BLaER1 treated with 17β-estradiol and CSF1 and Interleukin-3, amounts not matched to agents 10 nM and 100 nM (cell line): ENCODE results near the gene BTBD17.

Experiments used
- H3K27ac ChIP-seq, 11 experiments: shearing (Covaris generic); formaldehyde crosslinking; 2 replicates each; pipeline ENCODE4 v1.8.1; 2022
- H3K27me3 ChIP-seq, 11 experiments: shearing (Covaris generic); formaldehyde crosslinking; 2 replicates each; pipeline ENCODE4 v1.8.1; 2022
- H3K36me3 ChIP-seq, 11 experiments: shearing (Covaris generic); formaldehyde crosslinking; 2 replicates each; pipeline ENCODE4 v1.8.1; 2022
- H3K4me1 ChIP-seq, 10 experiments: shearing (Covaris generic); formaldehyde crosslinking; 2 replicates each; pipeline ENCODE4 v1.8.1; 2022
- H3K4me2 ChIP-seq, 11 experiments: shearing (Covaris generic); formaldehyde crosslinking; 2 replicates each; pipeline ENCODE4 v1.8.1; 2022
- H3K4me3 ChIP-seq, 10 experiments: shearing (Covaris generic); formaldehyde crosslinking; 2 replicates each; pipeline ENCODE4 v1.8.1; 2022
- H3K9ac ChIP-seq, 11 experiments: shearing (Covaris generic); formaldehyde crosslinking; 2 replicates each; pipeline ENCODE4 v1.8.1; 2022
- H3K9me3 ChIP-seq, 11 experiments: shearing (Covaris generic); formaldehyde crosslinking; replicated peaks in 1 of 11; 2 replicates each; pipeline ENCODE4 v1.8.1; 2022
- H4K20me1 ChIP-seq, 11 experiments: shearing (Covaris generic); formaldehyde crosslinking; 2 replicates each; pipeline ENCODE4 v1.8.1; 2022
- Cebpa-rat ChIP-seq, 11 experiments: shearing (Covaris generic); IDR thresholded peaks; 2 replicates each; pipeline ENCODE4 v1.8.1; 2022

BTBD17 gene

DNA sequence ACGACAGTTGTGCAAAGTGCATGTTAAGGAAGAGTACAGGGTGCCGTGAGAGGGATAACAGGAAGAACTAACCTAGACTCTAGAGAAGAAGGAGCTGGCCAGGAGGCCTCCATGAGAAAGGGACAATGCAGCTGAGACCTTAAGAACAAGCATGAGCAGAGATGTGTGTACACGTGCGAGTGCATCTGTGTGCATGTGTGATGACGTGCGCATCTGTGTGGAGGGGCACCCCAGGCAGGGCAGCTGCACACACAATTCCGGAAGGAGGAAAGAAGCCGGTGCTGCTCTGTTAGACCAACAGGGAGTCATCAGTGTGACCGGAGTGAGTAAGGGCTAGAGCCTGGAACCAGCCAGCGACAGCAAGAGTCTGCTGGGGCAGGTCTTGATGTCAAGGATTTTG is 43.3 kb downstream of the BTBD17 start:
- Histone ChIP-seq H3K4me2 (no peak overlapping the region), H3K36me3 (no peaks in the 10 kb centered on the region), H3K9ac (no peak overlapping the region), H3K27ac (no peak overlapping the region), H3K9me3 (peaks cover 0 to 4% (median 0%) of the 10 kb centered on the region in 11 experiments; a peak in 6 of 22 replicates), H3K4me1 (peaks cover 0 to 22% (median 10%) of the 10 kb centered on the region in 10 experiments; a peak in 15 of 20 replicates), H3K4me3 (no peak overlapping the region), H3K27me3 (no peaks in the 10 kb centered on the region), H4K20me1 (no peaks in the 10 kb centered on the region; a peak in 1 of 22 replicates)
- TF ChIP-seq Cebpa-rat (IDR thresholded peaks at IDR 0.05): no peak

DNA sequence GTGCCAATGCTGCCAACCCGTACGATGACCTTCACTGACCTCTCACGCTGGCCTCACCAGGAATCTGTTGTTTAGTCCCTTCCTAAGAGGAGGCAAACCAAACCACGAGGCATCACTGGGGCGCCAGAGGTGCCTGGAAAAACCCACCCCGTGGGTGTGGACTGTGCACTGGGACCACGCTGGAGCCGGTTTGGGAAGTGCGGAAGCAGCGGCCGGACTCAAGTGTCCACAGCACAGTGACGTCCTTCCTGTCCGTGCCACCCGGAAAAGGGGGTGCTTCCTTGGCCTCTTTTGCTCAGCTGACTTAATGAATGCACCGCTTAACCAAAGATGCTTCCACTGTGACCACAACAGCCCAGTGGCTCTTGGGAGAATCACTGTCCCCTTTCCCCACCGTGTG is 44.6 kb downstream of the BTBD17 start:
- Histone ChIP-seq H3K27me3 (no peaks in the 10 kb centered on the region), H3K36me3 (peaks cover 0 to 7% (median 0%) of the 10 kb centered on the region in 11 experiments; a peak in 1 of 22 replicates), H3K9ac (no peak overlapping the region), H3K4me1 (peaks cover 0 to 25% (median 14%) of the 10 kb centered on the region in 10 experiments; a peak in 15 of 20 replicates), H3K9me3 (peaks cover 6 to 17% (median 12%) of the 10 kb centered on the region in 11 experiments; a peak in 21 of 22 replicates), H3K27ac (no peak overlapping the region), H3K4me2 (peak overlapping the region in 1 of 11 experiments; percentile 9; a peak in 1 of 22 replicates), H4K20me1 (no peaks in the 10 kb centered on the region; a peak in 1 of 22 replicates), H3K4me3 (no peak overlapping the region)
- TF ChIP-seq Cebpa-rat (IDR thresholded peaks at IDR 0.05): no peak

DNA sequence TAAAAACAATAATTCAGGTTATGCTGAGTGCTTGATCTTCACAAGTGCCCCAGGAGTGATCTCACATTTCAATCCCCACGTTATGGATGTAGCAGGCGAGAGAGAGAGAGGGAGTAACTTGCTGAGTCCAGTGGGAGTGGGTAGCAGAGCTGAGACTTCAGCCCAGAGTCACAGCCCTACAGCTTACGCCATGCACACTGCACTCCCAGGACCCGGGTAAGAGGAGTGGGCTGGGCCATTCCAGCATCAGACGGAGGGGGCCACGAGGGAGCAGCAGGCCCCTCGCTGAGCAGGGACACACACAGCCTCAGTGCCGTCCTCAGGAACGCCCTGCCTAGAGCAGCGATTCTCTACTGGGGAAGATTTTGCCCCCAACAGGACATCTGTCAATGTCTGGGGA is 45.4 kb downstream of the BTBD17 start:
- Histone ChIP-seq H3K4me1 (peaks cover 0 to 25% (median 14%) of the 10 kb centered on the region in 10 experiments; a peak in 15 of 20 replicates), H3K36me3 (peaks cover 0 to 7% (median 0%) of the 10 kb centered on the region in 11 experiments; a peak in 1 of 22 replicates), H3K4me3 (no peak overlapping the region), H3K27ac (no peak overlapping the region), H4K20me1 (no peaks in the 10 kb centered on the region), H3K4me2 (no peak overlapping the region), H3K27me3 (no peaks in the 10 kb centered on the region), H3K9ac (no peak overlapping the region), H3K9me3 (peaks cover 6 to 23% (median 12%) of the 10 kb centered on the region in 11 experiments; a peak in 21 of 22 replicates)
- TF ChIP-seq Cebpa-rat (IDR thresholded peaks at IDR 0.05): no peak

DNA sequence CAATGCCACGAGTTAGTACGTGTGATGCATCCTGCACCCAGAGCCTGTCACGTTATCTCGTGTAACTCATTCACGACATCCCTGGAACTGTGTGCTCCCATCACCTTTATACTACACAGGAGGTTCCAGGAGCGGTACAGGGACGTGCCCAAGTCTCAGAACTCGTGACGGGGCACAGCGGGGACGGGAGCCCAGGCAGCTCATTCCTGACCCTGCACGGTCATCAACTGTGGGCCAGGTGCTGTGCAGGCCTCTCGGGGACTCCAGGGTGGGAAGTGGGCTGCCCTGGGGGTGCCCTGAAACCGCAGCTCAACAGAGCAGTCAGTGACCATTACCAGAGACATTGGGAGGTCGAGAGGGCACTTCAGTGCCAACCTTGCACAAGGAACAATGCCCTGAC is 46.8 kb downstream of the BTBD17 start:
- H3K27me3 ChIP-seq: no peaks in the 10 kb centered on the region

DNA sequence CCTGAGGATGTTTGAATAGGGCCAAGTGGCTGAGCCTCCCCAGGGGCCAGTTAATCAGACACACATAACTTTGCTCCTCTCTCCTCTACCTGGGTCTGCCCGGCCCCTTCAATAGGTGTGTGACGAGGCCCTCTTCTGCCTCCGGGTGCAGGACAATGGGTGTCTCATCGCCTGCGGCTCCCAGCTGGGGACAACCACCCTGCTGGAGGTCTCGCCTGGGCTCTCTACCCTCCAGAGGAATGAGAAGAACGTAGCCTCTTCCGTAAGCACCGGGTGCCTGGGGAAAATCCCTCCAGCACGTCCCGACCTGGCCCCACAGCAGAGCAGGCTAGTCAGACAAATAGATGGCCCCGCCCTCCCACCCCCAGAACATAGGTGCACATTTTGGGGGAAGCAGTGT is 51.8 kb downstream of the BTBD17 start:
- peaks cover 43 to 74% (median 63%) of the 10 kb centered on the region in 10 experiments for H3K4me1 ChIP-seq
- H3K9ac ChIP-seq: peak overlapping the region in 6 of 11 experiments; percentile 9 to 42 (median 34); a peak in 5 of 22 replicates
- no peak for TF ChIP-seq Cebpa-rat (IDR thresholded peaks at IDR 0.05)

More for the DNA sequence above, 46.8 kb downstream of the BTBD17 start:
- Histone ChIP-seq H3K9ac (no peak overlapping the region), H3K4me2 (no peak overlapping the region), H3K4me1 (peaks cover 2 to 33% (median 17%) of the 10 kb centered on the region in 10 experiments; a peak in 19 of 20 replicates), H3K9me3 (peaks cover 6 to 23% (median 12%) of the 10 kb centered on the region in 11 experiments; a peak in 21 of 22 replicates), H3K36me3 (peaks cover 0 to 7% (median 0%) of the 10 kb centered on the region in 11 experiments; a peak in 1 of 22 replicates), H3K4me3 (no peak overlapping the region), H4K20me1 (no peaks in the 10 kb centered on the region), H3K27ac (no peak overlapping the region)
- TF ChIP-seq Cebpa-rat (IDR thresholded peaks at IDR 0.05): no peak

DNA sequence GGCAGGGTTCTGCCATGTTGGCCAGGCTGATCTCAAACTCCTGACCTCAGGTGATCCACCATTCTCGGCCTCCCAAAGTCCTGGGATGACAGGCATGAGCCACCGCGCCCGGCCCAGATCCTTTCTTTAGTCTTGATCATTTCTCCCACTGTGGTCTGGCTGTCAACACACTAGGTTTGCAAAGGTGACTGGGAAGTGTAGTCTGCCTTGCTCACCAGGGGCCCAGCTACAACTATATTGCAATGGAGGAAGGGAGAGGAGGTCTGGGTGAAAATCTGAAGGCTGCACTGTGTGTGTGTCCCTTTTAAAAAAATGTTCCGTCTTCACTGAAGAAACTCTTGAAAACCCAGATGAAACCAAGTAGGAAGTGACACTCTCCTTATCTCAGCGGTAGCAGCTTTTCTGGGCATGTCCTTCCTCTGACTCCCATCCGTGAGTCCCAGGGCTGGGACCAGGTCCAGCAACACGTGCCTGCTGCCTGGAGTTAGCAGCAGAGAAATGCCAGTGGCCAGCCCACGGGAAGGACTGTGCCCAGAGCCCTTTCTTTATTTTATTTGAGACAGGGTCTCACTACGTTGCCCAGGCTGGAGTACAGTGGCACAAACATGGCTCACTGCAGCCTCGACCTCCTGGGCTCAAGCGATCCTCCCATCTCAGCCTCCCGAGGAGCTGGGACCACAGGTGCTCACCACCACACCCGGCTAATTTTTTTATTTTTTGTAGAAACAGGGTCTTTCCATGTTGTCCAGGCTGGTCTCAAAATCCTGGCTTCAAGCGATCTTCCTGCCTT is 53.5 kb downstream of the BTBD17 start:
- H3K36me3 ChIP-seq: peaks cover 0 to 7% (median 0%) of the 10 kb centered on the region in 11 experiments; a peak in 1 of 22 replicates
- H3K4me3 ChIP-seq: no peak overlapping the region
- H3K27ac ChIP-seq: peak overlapping the region in 9 of 11 experiments; percentile 18 to 96 (median 92); a peak in 17 of 22 replicates
- H3K4me1 ChIP-seq: peaks cover 60 to 79% (median 70%) of the 10 kb centered on the region in 10 experiments
- peak overlapping the region in 8 of 11 experiments; percentile 3 to 57 (median 43); a peak in 12 of 22 replicates for H3K9ac ChIP-seq
- H4K20me1 ChIP-seq: no peaks in the 10 kb centered on the region
- TF ChIP-seq Cebpa-rat (IDR thresholded peaks at IDR 0.05): no peak
- no peaks in the 10 kb centered on the region for H3K27me3 ChIP-seq
- peak overlapping the region; percentile 52 to 93 (median 79) for H3K4me2 ChIP-seq
- peaks cover 6 to 17% (median 10%) of the 10 kb centered on the region in 11 experiments; a peak in 21 of 22 replicates for H3K9me3 ChIP-seq

More for the DNA sequence above, 51.8 kb downstream of the BTBD17 start:
- H3K4me2 ChIP-seq: peak overlapping the region; percentile 63 to 93 (median 79)
- no peak overlapping the region for H3K4me3 ChIP-seq
- peaks cover 0 to 7% (median 0%) of the 10 kb centered on the region in 11 experiments; a peak in 1 of 22 replicates for H3K36me3 ChIP-seq
- no peaks in the 10 kb centered on the region for H4K20me1 ChIP-seq
- peak overlapping the region in 6 of 11 experiments; percentile 13 to 50 (median 24); a peak in 5 of 22 replicates for H3K27ac ChIP-seq
- H3K27me3 ChIP-seq: no peaks in the 10 kb centered on the region
- peaks cover 6 to 23% (median 12%) of the 10 kb centered on the region in 11 experiments; a peak in 21 of 22 replicates for H3K9me3 ChIP-seq
